Germinal center (tissue), 1 donor: ENCODE measurements around the gene RNU6-9.
"Not testable (repeated sequence)": the region's sequence is repeated elsewhere in the genome, so short reads cannot be mapped to it uniquely, and the experiment has no call there.

Experiments used
- DNase-seq: peaks from one replicate; pipeline ENCODE4 v3.0.0; 2012; ENCODE audit warnings: mixed read lengths, low spot score

Gene RNU6-9

GRCh38 chr19:861756-862580, 31.3 kb upstream of the RNU6-9 start:
- peak; percentile 83 for DNase-seq

GRCh38 chr19:862581-863314, 30.5 kb upstream of the RNU6-9 start:
- peak; percentile 84 for DNase-seq

- no peak for DNase-seq
Measured at GRCh38 chr19:863315-863620, 30.0 kb upstream of the RNU6-9 start.

GRCh38 chr19:866769-867300, 26.4 kb upstream of the RNU6-9 start:
- DNase-seq: no peak

- DNase-seq: no peak
Measured at GRCh38 chr19:867301-867793, 25.9 kb upstream of the RNU6-9 start.

GRCh38 chr19:867855-868457, 25.3 kb upstream of the RNU6-9 start:
- no peak for DNase-seq

GRCh38 chr19:868458-869244, 24.6 kb upstream of the RNU6-9 start:
- DNase-seq: no peak

- no peak for DNase-seq
Measured at GRCh38 chr19:869245-870177, 23.8 kb upstream of the RNU6-9 start.

- no peak for DNase-seq
Measured at GRCh38 chr19:870314-870713, 23.0 kb upstream of the RNU6-9 start.

- DNase-seq: no peak
Measured at GRCh38 chr19:870963-871401, 22.3 kb upstream of the RNU6-9 start.

- no peak for DNase-seq
Measured at GRCh38 chr19:871446-872265, 21.6 kb upstream of the RNU6-9 start.

GRCh38 chr19:872266-872951, 20.9 kb upstream of the RNU6-9 start:
- DNase-seq: peak; percentile 89

- DNase-seq: peak; percentile 88
Measured at GRCh38 chr19:873084-873483, 20.2 kb upstream of the RNU6-9 start.

- DNase-seq: no peak
Measured at GRCh38 chr19:873561-874041, 19.7 kb upstream of the RNU6-9 start.

GRCh38 chr19:875265-875879, 17.9 kb upstream of the RNU6-9 start:
- DNase-seq: no peak

GRCh38 chr19:876089-876488, 17.2 kb upstream of the RNU6-9 start:
- no peak for DNase-seq

GRCh38 chr19:876780-877314, 16.4 kb upstream of the RNU6-9 start:
- DNase-seq: no peak

GRCh38 chr19:877992-878660, 15.2 kb upstream of the RNU6-9 start:
- DNase-seq: not testable (repeated sequence)
